Measurements from ENCODE around the gene BABAM2. TPM values are rescaled to one million over a fixed set of nuclear protein-coding genes. Genes with fewer than 3 reads are reported as not detected.

The BABAM2 gene
- total RNA-seq, 1 experiment from 2014 or later, result 27.1 TPM

DNA sequence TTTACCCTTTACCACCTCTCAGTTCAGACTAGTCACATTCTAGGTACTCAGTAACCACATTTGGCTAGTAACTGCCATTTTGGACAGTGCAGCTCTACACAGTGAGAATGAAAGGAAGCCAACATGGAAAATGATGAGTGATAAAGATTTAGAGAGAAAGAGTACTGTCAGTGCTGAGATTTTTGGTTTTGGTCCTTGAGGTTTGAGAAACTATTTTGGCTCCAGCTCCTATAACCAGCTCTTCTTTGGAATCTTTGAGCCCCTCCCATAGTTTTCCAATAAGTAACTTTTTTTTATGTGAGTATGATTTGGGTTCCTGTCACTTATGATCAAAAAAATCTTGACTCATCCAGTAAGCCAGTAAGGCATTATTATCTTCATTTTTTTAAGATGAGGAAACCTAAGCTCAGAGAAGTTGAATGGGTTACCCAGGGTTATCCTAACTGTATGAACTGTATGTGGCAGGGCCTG is 173.0 kb downstream of the BABAM2 start:
- H3K56ac ChIP-seq (ENCODE audit: insufficient read length, low read depth, low read length), result no peak overlapping the region
- H3K4me1 Mint-ChIP-seq, result no peaks in the 10 kb centered on the region
- H3K9me3 ChIP-seq (ENCODE audit: control insufficient read depth, low read depth, low read length), result no peaks in the 10 kb centered on the region
- no peak overlapping the region for H4K5ac ChIP-seq (ENCODE audit: insufficient read length, low read depth, low read length)
- no peak overlapping the region for H4K8ac ChIP-seq (replicated peaks; ENCODE audit: insufficient read length, low read depth, low read length)
- H2BK5ac ChIP-seq (ENCODE audit: insufficient read length, low read length), result no peak overlapping the region
- H2BK15ac ChIP-seq (ENCODE audit: low read depth, low read length), result no peak overlapping the region
- no peak for DNase-seq
- no peaks in the 10 kb centered on the region for H3K27me3 Mint-ChIP-seq (ENCODE audit: low read depth)
- no peaks in the 10 kb centered on the region for H3K27me3 ChIP-seq (ENCODE audit: insufficient read depth, low read length)
- H2BK20ac ChIP-seq (ENCODE audit: low read depth, low read length, poor library complexity, severe bottlenecking), result no peak overlapping the region
- no peak overlapping the region for H4K91ac ChIP-seq (ENCODE audit: insufficient read length, low read depth, low read length)
- no peaks in the 10 kb centered on the region for H3K36me3 Mint-ChIP-seq (ENCODE audit: insufficient read depth in 1 of 3, low read depth in 3 of 3)
- H3K23ac ChIP-seq (ENCODE audit: insufficient read length, low read depth, low read length), result no peak overlapping the region
- no peak overlapping the region for H3K18ac ChIP-seq (ENCODE audit: insufficient read length, low read depth, low read length)
- TF ChIP-seq, protein P1, sequence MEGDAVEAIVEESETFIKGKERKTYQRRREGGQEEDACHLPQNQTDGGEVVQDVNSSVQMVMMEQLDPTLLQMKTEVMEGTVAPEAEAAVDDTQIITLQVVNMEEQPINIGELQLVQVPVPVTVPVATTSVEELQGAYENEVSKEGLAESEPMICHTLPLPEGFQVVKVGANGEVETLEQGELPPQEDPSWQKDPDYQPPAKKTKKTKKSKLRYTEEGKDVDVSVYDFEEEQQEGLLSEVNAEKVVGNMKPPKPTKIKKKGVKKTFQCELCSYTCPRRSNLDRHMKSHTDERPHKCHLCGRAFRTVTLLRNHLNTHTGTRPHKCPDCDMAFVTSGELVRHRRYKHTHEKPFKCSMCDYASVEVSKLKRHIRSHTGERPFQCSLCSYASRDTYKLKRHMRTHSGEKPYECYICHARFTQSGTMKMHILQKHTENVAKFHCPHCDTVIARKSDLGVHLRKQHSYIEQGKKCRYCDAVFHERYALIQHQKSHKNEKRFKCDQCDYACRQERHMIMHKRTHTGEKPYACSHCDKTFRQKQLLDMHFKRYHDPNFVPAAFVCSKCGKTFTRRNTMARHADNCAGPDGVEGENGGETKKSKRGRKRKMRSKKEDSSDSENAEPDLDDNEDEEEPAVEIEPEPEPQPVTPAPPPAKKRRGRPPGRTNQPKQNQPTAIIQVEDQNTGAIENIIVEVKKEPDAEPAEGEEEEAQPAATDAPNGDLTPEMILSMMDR (conservative IDR thresholded peaks at IDR 0.05), result no peak
- no peak overlapping the region for H2BK12ac ChIP-seq (ENCODE audit: insufficient read length, low read depth, low read length)
- no peak overlapping the region for H3T11ph ChIP-seq (ENCODE audit: low read length)
- H3K4me1 ChIP-seq (ENCODE audit: insufficient read depth, low read length), result no peaks in the 10 kb centered on the region
- H3K4me3 Mint-ChIP-seq, result no peak overlapping the region
- H3K79me1 ChIP-seq (ENCODE audit: insufficient read depth, low read depth, low read length, poor library complexity, severe bottlenecking), result no peaks in the 10 kb centered on the region
- H3K9ac ChIP-seq (ENCODE audit: extremely low read depth, insufficient read length, low read length), result no peak overlapping the region
- H3K23me2 ChIP-seq (ENCODE audit: insufficient read length, low read depth, low read length, poor library complexity, severe bottlenecking), result no peaks in the 10 kb centered on the region
- no peak overlapping the region for H3K27ac Mint-ChIP-seq
- H3K79me2 ChIP-seq (ENCODE audit: insufficient read depth, low read length), result no peaks in the 10 kb centered on the region
- no peak overlapping the region for H3K4me2 ChIP-seq (ENCODE audit: insufficient read depth, insufficient read length, low read length)
- no peak overlapping the region for H3K4ac ChIP-seq (ENCODE audit: low read depth, low read length)
- H3K14ac ChIP-seq (ENCODE audit: insufficient read depth, low read length), result no peak overlapping the region
- no peaks in the 10 kb centered on the region for H3K9me3 Mint-ChIP-seq
- H3K27ac ChIP-seq (ENCODE audit: insufficient read length, low read depth, low read length), result no peak overlapping the region
- H4K20me1 ChIP-seq (ENCODE audit: control insufficient read depth, insufficient read depth, insufficient read length), result no peaks in the 10 kb centered on the region
- no peak overlapping the region for H2AFZ ChIP-seq (ENCODE audit: low read length)
- no peak overlapping the region for H2AK5ac ChIP-seq (ENCODE audit: insufficient read length, low read length)
- H2BK120ac ChIP-seq (ENCODE audit: low read depth, low read length, poor library complexity, severe bottlenecking), result no peak overlapping the region

All from H9 (cell line).